Superior temporal gyrus (tissue), 1 donor: ENCODE data around the gene PSMA1.
"Not testable (repeated sequence)": the region's sequence is repeated elsewhere in the genome, so short reads cannot be mapped to it uniquely, and the experiment has no call there.

ENCODE experiments used
- DNase-seq: peaks from one replicate; pipeline ENCODE4 v3.0.0-alpha.2; 2016; ENCODE audit errors: extremely low spot score

The PSMA1 gene

GRCh38 chr11:14519917-14520746, at the start of gene PSMA1:
Gene PSMA1 (minus strand): TSS chr11:14520386. CDS start chr11:14520299, 87 bp downstream.
- peak; percentile 94 for DNase-seq

GRCh38 chr11:14569516-14569915, 49.3 kb upstream of the PSMA1 start:
- DNase-seq: not testable (repeated sequence)

DNA sequence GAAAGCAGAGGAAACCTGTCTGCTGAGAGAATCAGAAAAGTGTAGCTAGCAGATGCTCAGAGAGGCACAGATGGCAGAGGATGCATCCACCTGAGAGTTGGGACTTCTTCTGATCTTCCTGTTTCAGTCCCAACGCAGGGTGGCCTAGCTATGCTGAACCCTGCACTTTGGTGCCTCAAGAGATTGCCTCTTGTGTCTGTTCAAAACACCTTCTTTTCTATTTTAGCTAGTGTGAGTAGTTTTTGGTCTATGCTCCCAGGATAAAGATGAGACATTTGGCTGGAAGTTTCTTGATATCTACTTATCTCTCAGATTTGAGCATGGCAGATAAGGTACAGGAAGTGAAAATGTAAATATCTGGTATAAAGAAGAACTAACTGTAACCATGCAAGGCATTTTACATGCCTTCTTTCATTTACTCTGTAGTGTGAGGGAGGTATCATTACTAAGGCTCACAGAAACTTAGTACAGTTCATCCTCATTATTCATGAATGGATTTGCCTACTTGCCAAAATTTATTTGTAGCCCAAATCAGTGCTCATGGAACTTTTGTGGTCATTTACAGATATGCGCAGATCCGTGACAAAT, 47.0 kb upstream of the PSMA1 start:
- no peak for DNase-seq

- no peak for DNase-seq
Observed at GRCh38 chr11:14566331-14567063, 46.3 kb upstream of the PSMA1 start.

DNA sequence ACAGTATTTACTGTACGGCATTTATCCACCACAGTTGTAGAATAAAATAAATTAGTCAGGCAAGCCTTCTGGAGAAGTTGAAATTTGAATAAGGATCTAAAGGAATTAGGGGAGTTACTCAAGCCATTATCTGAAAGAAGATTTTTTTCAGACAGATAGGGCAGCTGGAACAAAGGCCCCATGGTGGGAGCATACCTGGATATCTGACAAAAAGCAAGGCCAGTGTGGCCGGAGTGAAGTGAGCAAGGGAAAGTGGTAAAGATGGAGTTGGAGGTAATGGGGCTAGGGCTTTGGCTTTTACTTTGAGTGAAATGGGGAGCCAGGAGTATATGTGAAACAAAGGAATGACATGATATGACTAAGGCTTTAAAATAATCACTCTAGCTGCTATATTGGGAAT, 45.7 kb upstream of the PSMA1 start:
- no peak for DNase-seq

DNA sequence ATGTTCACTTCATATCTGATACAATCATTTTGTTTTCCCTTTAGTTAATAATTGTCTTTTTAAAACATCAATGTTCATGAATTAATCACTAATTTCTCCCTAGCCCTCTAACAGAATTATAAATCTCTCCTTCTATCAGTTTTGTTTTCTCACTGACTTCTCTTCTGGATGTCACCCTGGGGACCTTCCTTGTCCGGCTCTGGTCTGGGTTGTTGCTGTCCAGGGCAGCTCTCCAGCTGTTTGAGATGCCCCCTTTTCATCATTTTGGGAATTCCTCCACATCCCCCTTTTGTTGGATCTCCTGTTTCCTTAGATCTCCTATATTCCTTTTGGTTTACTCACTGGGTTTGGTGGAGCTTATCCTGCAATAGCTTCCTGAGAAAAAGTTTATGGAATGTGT, 35.6 kb upstream of the PSMA1 start:
- no peak for DNase-seq

GRCh38 chr11:14554959-14555358, 34.8 kb upstream of the PSMA1 start:
- peak; percentile 82 for DNase-seq

DNA sequence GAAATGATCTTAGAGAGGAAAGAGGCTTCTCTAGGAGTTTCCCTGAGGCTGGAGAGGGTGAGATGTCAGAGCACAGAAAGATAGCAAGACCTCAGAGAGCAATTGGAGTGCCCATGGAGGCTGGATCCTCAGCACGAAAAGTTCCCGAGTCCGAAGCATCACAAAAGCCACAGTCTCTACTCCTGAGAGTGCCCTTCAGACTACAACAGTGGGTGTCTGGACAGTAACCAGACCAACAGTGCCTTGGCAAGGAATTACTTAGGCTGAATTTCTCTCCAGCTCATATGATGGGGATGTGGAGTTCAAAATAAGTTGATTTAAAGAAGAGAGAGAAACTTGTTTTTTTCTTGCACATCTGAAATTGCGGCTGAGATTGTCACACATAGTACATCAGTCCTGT, 31.9 kb upstream of the PSMA1 start:
- DNase-seq: no peak

GRCh38 chr11:14551380-14551779, 31.2 kb upstream of the PSMA1 start:
- DNase-seq: no peak

- no peak for DNase-seq
Observed at GRCh38 chr11:14549891-14550290, 29.7 kb upstream of the PSMA1 start.

DNA sequence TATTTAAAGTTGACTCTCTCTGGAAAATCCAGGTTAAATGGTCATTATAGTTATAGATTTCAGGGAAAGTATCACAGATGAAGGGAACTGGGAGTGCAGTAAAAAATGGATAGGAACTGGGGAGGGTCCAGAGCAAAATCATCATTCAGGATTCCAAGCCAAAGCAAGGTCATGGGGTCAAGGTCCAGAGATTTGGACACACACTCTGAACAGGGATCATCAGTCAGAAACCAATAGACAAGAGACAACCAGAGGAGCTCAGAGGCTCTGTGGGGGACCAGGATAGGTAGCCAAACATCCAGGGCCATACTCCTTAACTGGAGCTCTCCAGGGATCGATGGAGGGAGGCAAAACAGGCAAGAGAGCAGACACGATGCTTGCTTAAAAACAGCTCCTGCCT, 27.3 kb upstream of the PSMA1 start:
- DNase-seq: no peak

- peak; percentile 56 for DNase-seq
Observed at GRCh38 chr11:14546672-14547071, 26.5 kb upstream of the PSMA1 start.

GRCh38 chr11:14544611-14545010, 24.4 kb upstream of the PSMA1 start:
- no peak for DNase-seq

GRCh38 chr11:14543260-14543659, 23.1 kb upstream of the PSMA1 start:
- no peak for DNase-seq

GRCh38 chr11:14542324-14542723, 22.1 kb upstream of the PSMA1 start:
- no peak for DNase-seq

DNA sequence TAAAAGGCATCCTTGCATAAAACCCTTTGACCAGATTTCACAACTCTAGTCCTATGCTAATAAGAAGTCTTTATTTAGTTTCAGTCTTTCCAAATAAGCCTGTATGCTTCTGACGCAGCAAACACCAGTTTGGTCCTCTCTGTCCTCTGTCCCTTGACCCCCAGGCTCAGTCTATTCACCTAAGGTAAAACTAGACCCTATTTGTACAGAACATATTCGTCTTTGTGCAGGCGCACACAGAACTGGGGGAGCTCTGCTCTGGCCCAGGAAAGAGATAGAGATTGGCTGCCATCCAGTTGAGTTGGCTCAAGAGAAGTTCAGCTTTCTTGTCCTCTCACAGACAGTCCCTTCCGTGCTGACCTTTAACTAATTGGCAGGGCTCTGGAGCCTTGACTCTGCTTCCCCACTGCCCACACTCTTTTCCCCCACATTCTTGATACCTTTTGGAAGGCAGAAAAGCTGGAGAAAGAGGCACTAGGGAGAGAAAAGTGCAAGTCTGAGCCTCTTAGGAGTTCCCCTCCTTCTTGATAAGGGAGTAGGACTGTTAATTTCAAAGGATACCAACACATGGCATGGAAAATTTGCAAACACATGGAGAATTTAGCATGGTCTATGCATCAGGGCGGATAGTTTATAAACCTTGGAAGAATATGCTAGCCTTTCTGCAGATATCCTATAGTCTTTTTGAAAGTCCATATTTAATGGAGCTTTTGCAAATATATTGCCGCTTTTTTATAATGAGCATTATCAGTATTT, 21.2 kb upstream of the PSMA1 start:
- DNase-seq: no peak

- no peak for DNase-seq
Observed at GRCh38 chr11:14539982-14540421, 19.8 kb upstream of the PSMA1 start.

DNA sequence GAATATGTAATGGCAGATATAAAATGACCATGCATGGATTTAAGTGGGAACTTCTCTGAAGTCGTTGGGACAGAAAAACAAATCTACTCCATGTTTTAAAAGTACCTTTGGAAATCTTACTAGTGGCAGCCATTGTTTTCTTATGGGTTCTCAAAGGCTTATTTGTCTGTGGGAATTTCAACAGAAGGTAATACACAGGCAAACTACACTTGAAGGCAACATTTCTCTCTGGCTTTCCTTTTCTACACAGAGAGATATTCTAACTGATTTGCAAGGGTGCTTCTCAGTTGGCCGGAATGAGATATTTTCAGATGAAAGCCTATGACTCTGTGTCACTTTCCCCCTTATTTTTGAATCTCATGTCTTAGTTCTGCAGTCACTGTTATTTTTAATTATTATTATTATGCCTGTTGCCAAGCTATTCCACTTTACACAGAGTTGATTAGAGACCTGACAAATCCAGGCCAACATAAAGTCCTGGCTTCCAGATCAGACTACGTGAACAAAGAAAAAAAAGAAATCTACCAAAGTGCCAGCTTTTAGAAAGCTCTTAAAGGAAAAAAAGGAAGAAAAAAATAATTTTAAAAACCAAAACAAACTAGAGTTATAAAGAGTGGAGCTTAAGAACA, 18.9 kb upstream of the PSMA1 start:
- DNase-seq: no peak

GRCh38 chr11:14538271-14538925, 18.2 kb upstream of the PSMA1 start:
- no peak for DNase-seq

GRCh38 chr11:14537134-14537599, 17.0 kb upstream of the PSMA1 start:
- peak; percentile 71 for DNase-seq

GRCh38 chr11:14535166-14535565, 15.0 kb upstream of the PSMA1 start:
- not testable (repeated sequence) for DNase-seq
